Upper lobe of left lung (tissue), 4 donors: ENCODE measurements around the gene PPP1R3C.

Source experiments
- POLR2A ChIP-seq, 4 donors: fragments of 450-650 bp; IDR thresholded peaks; one replicate each; pipeline ENCODE4 v1.5.1; 2016 to 2017; ENCODE audit warnings: antibody characterized with exemption in 4 of 4, mild to moderate bottlenecking in 2 of 4
- POLR2AphosphoS5 ChIP-seq, 2 donors: sonication (generic); formaldehyde crosslinking; IDR thresholded peaks; one replicate each; pipeline ENCODE4 v1.5.1; 2017; ENCODE audit warnings: antibody characterized with exemption in 2 of 2

DNA sequence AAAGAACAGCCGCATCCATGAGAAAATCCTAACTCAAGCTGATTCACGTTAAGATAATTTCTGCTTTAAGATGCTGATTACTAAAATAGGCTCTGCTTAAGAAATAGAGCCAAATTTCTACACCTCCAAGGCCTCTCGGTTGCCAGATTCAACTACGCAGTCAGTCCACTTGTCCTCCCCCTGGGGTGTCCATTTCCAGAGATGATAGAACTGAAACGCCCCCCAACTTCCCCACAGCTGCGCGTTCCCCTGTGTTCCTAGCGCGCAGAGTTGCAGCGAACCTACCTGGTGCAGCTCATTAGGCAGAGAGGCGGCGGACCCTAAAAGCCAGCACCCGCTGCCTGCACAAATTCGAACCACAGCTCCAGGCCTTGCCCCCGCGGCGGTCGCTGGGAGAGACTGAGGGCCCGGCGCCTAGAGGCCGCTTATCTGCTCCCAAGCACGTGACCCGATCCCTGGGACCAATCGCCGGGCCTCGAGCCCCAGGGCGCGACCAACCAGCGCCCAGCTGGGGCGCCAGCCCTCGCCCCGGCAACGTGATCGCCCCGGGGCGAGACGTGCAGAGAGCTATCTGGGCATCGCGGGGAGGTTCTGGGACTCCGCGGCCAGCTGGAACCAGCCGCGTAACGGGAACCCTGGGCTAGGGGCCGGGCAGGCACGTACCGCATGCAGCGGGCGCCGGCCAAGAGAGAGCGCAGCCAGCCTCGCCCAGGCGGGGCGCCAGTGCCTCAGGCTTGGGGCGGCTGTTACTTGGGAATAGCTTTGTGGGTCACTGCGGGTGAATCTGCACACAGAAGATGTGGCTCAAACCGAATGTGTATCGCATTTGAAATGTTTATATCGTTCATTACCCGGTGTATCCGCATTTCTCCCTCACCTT is at the start of gene PPP1R3C:
- peak in 3 of 4 donors; percentile 45 to 79 (median 48) for TF ChIP-seq POLR2A (IDR thresholded peaks at IDR 0.05)
- peak; percentile 13 to 85 for TF ChIP-seq POLR2AphosphoS5 (IDR thresholded peaks at IDR 0.05)
